ENCODE data around the gene HNRNPUL1.

Gene HNRNPUL1

DNA sequence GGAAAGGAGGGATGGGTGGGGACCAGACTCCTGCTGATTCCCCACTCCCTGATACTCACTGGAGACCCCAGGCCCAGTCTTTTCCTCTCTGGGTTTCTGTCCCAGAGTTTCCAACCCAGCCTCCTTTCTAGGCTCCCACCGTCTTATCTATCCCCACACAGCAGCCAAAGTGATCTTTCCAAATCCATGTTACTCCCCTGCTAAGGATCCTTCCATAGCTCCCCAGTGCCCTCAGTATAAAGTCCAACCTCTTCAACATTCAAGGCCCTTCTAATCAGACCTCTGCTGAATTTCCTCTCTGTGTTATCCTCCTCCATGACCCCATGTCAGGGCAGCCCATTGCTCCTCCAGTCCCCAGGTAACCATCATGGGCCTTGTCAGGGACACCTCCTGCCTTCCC, 90.9 kb downstream of the HNRNPUL1 start:
- DNase-seq, result no peak

DNA sequence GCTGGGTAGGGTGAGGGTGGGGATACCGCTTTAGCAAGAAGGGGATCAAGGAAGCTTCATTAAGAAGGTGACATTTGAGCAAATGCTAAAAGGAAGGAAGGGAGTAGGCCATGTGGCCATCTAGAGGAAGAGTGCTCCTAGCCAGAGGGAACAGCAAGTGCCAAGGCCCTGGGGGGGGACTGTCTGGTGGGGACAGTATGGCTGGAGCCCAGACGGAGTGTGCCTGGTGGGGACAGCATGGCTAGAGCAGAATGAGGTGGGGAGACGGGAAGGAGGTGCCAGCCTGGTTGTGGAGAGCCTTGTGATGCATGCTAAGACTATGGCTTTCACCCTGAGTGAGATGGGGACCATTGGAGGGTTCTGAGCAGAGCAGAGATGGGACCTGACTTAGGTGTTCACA, 91.6 kb downstream of the HNRNPUL1 start:
- no peak for DNase-seq

DNA sequence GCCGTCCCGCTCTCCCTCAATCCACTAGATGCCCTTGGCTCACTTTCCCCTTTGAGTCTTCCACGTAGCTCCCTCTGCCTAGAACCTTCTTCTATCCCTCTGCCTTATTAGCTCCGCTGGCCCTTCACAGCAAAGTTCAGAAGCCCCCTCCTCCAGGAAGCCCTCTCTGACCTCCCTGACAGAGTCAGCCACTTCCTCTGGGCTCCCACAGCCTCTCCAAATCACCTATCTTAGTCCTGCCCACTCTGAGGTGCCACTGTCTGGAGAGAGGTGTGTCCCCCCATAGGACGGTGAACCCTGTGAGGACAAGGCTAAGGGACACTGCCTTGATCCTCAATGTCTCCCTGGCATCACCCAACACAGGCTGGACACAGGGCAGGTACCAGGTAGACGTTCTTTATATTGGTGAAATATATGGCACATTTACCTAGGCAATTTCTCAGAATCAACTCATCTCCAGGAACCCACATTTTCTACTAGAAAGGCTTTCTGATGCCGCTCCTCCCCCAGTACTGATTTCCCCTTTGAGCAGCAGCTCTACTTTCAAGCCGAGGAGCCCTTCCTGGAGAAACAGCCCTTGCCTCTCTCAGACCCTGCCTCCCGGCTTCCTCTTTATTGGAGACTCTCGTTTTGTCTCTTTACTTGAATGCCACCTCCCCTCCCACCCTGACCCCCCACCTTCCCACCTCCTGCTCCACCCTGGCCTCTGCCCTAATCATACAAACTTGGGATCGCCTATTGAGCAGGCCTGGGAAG, 93.0 kb downstream of the HNRNPUL1 start:
- DNase-seq, result no peak

All from left hindlimb (tissue), 1 donor.